Measurements from ENCODE around the gene PRAMEF20.
"Not testable (repeated sequence)": the region's sequence is repeated elsewhere in the genome, so short reads cannot be mapped to it uniquely, and the experiment has no call there.

The PRAMEF20 gene

DNA sequence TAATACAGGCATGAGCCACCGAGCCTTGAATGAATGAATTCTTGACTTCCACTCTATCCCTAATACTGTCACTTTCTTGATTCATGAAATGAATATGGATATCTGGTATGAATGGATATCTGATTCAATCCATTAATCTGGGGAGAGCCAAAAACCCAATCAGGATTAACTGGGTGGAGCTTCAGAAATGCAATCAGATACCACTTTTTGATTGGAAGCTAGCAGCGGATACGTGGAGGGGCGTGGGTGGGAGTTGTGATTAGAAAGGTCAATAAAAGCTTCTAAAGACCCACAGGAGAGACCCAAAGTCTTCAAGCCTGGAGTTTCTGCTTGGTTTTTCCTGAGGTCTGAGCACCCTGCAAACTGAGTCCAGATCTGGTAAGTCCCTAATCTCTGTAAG is at the start of gene PRAMEF20:
Gene PRAMEF20, plus strand, starts transcription at position 301 of the 400 bp plus-strand sequence. CDS start 5,905 bp downstream, outside the sequence.
- DNase-seq (ENCODE audit: low read depth in 2 of 2): not testable (repeated sequence)

- not testable (repeated sequence) for DNase-seq (ENCODE audit: low read depth in 2 of 2)
Observed at GRCh38 chr1:13362364-13362763, 47.9 kb upstream of the PRAMEF20 start.

DNA sequence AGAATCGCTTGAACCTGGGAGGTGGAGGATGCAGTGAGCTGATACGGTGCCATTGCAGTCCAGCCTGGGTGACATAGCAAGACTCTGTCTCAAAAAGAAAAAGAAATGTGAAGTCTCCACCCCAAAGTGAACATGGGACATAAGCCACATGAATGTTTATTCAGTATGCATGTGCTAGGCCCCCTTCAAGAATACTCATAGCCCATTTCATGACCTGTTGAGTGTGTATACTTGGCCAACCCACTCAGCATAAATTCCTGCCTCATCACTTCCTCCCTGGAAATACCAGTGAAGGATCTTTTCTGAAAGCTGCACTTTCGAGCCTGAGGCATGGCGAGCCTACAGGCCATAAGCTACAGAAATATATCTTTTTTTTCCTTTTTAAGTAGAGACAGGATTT is 45.3 kb upstream of the PRAMEF20 start:
- DNase-seq (ENCODE audit: low read depth in 2 of 2): not testable (repeated sequence)

DNA sequence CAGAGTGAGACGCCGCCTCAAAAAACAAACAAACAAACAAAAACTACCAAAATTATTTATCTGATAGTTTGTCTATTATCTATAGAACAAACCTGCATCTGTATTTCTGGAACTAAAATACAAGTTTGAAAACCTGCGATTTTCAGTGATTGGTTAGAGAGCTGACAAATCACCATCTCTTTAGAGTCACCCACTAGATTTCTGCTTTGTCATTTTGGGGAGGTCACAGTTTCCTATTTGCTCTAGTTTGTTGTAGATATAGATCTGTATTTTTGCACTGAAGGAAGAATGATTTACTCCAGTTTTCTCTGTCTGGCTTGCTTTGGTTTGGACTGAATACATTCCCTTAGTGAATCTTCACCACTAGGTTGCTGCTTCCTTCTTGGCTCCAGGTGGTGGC is 43.7 kb upstream of the PRAMEF20 start:
- DNase-seq (ENCODE audit: low read depth in 2 of 2): not testable (repeated sequence)

DNA sequence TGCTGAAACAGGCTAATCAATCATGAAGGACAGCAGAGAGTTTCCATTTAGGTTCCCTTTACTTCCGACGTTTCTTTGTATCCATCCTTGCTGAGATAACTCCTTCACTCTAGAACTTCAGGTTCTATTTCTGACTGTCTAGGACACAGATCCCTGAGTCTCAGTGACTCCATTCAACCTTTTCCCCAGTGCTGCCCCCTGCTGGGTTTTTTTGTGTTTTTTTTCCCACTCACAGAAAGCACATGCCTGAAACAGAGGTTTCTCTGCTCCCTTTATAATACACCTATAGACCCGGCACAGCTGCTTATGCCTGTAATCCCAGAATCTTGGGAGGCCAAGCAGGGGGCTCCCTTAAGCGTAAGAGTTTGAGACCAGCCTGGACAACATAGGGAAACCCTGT is 41.7 kb upstream of the PRAMEF20 start:
- not testable (repeated sequence) for DNase-seq (ENCODE audit: low read depth in 2 of 2)

GRCh38 chr1:13378983-13379382 is 31.3 kb upstream of the PRAMEF20 start:
- DNase-seq (ENCODE audit: low read depth in 2 of 2): not testable (repeated sequence)

- not testable (repeated sequence) for DNase-seq (ENCODE audit: low read depth in 2 of 2)
Observed at GRCh38 chr1:13380380-13380779, 29.9 kb upstream of the PRAMEF20 start.

DNA sequence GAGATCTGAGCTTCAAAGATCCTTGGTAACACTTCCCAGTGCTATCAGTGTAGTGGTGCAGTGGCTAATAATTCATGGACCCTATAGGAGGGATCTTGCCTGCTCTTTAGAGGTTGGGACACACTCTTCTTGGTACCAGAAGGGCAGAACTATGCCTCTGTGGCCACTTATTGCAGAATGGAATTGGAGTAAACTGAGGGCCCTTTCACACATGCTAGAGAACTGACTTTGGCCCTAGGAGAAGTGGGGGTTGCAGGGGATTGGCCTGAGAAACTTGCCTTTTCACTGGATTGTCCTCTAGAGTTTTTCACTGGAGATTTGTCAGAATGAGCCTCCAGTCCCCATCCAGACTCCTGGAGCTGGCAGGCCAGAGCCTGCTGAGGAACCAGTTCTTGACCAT is 20.9 kb upstream of the PRAMEF20 start, which contains the start of gene PRAMEF17:
Gene PRAMEF17, plus strand, starts transcription at position 301 of the 400 bp plus-strand sequence. Its CDS starts 26 bp downstream, at position 327.
- DNase-seq (ENCODE audit: low read depth in 2 of 2): not testable (repeated sequence)

- DNase-seq (ENCODE audit: low read depth in 2 of 2): not testable (repeated sequence)
Observed at GRCh38 chr1:13393004-13393403, 17.2 kb upstream of the PRAMEF20 start.

- DNase-seq (ENCODE audit: low read depth in 2 of 2): not testable (repeated sequence)
Observed at GRCh38 chr1:13394761-13395160, 15.5 kb upstream of the PRAMEF20 start.

GRCh38 chr1:13395311-13395710 is 14.9 kb upstream of the PRAMEF20 start:
- DNase-seq (ENCODE audit: low read depth in 2 of 2): not testable (repeated sequence)

GRCh38 chr1:13407811-13408210 is 2.4 kb upstream of the PRAMEF20 start:
- DNase-seq (ENCODE audit: low read depth in 2 of 2): no peak

GRCh38 chr1:13430495-13430894 is 20.2 kb downstream of the PRAMEF20 start:
- DNase-seq (ENCODE audit: low read depth in 2 of 2): no peak

DNA sequence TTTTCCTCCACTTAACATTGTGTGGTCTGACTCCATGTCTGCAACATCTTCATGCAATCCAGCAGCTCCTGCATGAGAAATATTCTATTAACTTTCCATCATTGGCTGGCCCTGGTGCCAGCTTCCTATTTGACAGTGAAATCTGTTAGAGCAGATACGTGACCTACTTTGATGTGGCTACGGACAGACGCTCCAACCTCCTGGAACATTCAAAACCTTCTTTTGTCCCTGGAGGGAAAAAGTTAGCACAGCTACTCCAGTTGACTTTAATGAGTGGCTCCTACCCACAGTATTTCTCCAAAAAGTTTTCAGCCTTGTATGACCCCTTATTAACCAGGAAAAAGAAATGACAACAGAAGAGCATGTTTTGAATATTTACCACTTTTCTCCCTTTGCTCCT is 22.0 kb downstream of the PRAMEF20 start:
- DNase-seq (ENCODE audit: low read depth in 2 of 2): no peak

GRCh38 chr1:13433694-13434358 is 23.6 kb downstream of the PRAMEF20 start:
- DNase-seq (ENCODE audit: low read depth in 2 of 2): not testable (repeated sequence)

GRCh38 chr1:13435458-13435857 is 25.2 kb downstream of the PRAMEF20 start:
- no peak for DNase-seq (ENCODE audit: low read depth in 2 of 2)

DNA sequence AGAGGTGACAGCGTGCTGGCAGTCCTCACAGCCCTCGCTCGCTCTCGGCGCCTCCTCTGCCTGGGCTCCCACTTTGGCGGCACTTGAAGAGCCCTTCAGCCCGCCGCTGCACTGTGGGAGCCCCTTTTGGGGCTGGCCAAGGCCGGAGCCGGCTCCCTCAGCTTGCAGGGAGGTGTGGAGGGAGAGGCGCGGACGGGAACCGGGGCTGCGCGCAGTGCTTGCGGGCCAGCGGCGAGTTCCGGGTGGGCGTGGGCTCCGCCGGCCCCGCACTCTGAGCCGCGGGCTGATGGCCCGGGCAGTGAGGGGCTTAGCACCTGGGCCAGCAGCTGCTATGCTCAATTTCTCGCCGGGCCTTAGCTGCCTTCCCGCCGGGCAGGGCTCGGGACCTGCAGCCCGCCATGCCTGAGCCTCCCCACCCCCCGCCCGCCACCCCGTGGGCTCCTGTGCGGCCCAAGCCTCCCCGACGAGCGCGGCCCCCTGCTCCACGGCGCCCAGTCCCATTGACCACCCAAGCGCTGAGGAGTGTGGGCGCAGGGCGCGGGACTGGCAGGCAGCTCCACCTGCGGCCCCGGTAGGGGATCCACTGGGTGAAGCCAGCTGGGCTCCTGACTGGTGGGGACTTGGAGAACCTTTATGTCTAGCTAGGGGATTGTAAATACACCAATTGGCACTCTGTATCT is 29.0 kb downstream of the PRAMEF20 start:
- DNase-seq (ENCODE audit: low read depth in 2 of 2): not testable (repeated sequence)

DNA sequence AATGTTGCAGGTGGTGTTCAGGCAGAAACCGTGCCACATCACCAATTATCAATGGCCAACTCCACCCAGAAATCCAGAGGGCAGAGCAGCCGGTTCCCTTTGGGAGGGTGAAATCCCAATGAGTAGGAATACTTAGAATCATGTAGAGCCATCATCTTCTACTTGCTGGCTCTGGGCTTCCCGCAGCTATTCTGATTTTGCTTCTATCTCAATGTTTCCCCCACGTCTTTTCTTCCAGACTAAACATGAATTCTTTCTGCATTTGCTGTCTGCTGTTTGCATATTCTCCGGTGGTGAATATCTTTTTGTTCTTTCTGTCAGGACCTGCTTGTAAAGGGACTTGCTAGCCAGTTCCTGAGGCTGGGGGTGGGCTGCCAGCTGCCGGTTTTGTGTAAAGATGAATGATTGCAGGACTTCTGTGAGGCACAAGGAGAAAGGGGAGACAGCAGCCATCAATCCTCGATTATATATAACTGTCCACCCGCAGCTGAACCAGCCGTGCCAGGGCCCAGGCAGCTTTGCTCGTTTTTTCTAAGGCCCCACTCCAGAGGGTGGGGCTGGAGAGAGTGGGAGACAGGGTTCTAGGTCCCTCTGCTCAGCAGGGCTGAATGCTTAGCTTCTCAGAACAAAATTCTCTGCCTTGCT is 33.2 kb downstream of the PRAMEF20 start:
- no peak for DNase-seq (ENCODE audit: low read depth in 2 of 2)

DNA sequence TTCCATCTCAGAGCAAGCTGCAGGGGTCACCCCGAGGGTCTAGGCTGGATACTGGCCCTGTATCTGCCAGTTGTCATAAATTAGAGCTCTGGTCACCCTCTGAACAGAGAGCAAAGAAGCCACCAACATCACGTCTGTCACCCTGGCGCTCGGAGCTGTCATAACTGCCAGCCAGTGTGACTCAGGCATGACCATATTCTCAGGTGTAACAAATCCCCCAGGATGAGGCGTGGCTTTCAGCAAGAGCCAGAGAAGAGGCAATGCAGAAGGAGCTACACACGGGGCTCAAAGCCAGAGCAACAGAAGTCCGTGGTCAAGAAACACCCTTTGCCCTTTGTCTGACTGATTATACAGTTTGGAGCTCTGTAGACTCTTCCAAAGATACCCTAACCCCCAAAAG is 40.0 kb downstream of the PRAMEF20 start:
- DNase-seq (ENCODE audit: low read depth in 2 of 2): no peak

DNA sequence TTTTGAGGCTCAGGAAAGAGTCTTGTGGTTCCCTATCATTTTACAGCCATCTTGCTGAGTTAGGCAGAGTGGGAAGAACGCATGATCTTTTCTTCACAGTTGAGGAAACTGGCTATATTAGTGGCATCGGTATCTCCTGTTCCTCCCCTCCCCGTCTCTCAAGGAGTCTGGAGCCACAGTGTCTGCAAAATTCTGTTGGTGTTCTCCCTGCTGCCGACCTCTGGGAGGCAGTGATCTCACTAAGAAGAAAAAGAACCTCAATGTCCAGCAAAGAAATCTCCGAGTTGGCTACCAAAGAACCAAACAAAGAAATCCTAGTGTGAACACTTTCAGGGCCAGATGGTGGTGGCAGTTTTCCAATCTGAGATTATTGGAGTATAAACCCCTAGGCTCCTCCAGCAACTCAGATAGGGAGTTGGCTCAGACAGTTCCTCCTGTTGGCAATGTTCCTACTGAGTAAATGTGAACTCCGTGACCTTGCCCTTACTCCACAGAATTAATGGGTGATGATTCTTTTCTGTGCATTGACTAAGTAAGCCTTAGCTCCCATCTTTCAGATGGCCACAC is 41.2 kb downstream of the PRAMEF20 start:
- no peak for DNase-seq (ENCODE audit: low read depth in 2 of 2)

GRCh38 chr1:13456904-13457532 is 46.8 kb downstream of the PRAMEF20 start:
- DNase-seq (ENCODE audit: low read depth in 2 of 2): no peak

- DNase-seq (ENCODE audit: low read depth in 2 of 2): no peak
Observed at GRCh38 chr1:13461977-13462376, 51.7 kb downstream of the PRAMEF20 start.

Measured in stimulated activated CD4-positive, alpha-beta T cell treated with anti-CD3 and anti-CD28 coated beads, Interleukin-1b, Interleukin-23, amount 100 ng/mL, for 4 hours (primary cell).